GM19397 (cell line): ENCODE data around the gene EDAR.

Source experiments
- ATAC-seq: cut with Tn5 transposase; IDR thresholded peaks from one replicate; pipeline ENCODE4 v1.9.1; 2021; ENCODE audit warnings: mild to moderate bottlenecking, moderate library complexity; ENCODE audit not compliant: unreplicated experiment

The EDAR gene

DNA sequence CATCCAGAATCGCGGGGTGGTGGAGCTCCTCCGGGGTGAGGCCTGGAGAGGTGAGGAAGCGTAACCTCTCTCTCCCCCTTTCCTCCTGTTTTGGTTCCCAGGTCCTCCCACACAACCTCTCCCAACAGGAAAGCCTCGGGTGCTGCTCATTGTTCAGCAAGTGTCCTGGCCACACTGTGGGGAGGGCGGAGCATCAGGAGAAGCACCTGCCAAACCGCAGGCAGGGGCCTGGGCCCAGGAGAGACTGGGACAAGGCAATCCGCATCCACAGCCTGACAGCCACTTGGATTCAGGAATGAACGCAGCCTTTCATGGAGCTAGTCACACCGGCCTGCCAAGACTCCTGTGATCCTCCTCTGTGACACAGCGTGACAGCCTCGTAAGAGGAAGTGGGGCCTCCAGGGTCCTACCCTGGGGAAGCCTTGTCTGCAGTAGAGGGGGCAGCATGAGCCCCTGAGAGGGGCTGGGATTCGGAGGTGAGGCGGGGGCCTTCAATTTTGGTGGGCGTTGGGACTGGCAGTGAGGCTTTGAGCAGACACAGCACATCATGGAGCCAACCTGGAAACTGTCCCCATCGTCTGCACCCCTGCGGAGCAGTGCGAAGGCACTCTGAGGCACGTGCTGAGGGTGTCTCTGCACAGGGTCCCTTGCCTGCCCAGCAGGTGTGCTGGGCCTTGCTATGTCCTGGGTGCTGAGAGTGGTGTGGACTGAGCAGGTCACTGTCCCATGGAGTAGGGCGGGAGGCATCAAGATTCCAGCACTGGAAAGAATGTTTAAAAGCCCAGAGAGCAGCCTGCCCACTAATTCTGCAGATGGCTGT, 62.2 kb downstream of the EDAR start:
- no peak for ATAC-seq

DNA sequence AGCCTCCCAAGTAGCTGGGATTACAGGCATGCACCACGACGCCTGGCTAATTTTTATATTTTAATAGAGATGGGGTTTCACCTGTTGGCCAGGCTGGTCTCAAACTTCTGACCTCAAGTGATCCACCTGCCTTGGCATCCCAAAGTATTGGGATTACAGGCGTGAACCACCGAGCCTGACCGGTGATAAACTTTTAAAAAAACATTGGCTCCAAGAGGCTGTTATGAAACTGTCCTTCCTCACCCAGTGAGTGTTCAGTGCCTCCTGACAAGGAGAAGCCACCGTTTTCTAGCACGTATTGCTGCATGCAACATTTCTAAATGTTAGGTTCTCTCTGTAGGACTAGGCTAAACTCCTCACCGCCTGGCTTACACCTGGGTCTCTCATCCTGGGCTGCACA, 63.3 kb downstream of the EDAR start:
- no peak for ATAC-seq

DNA sequence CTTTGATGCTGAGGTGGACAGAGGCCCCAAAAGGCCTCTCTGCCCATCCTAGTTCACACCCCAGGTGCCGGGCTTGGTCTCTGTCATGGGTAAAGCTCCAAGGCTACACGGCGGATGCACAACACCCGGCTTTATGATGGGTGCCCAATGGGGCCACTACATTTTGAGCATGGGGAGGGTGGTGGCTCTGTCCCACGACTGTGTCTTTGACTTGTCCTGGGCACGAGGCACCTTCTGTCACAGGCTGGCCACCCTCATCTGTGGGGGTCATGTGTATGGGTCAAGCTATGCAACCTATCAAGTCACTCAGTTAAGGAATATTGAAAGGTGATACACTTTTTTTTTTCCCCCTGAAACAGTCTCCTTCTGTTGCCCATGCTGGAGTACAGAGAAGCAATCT, 63.7 kb downstream of the EDAR start:
- no peak for ATAC-seq

DNA sequence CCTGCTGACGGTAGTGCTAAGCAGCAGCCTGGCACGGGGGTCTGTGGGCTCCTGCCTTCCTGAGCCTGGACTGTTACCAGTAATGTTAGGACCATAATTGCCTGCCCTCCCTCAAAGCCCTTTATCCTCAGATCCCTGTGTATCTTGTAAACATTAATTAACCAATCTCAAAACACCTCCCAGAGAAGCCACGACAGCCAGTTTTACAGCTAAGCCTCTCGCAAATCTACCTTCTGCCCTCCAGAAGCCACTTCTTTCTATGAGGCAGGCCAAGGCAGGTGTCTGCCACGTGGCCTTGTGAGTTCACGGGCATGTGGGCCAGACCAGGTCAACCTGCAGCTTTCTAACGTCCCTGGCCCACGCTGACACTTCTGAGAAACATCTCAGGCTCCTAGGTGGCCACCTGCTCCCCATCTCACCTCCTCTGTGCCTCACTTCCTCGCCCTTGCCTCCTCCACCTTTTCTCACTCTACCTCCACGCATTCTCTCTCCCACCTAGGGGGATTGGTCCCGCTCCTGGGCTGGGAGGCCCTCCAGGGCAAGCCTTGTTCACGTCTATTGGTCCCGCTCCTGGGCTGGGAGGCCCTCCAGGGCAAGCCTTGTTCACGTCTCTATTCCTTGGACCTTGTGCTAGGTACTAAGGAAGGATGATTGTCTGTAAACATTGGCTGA, 64.3 kb downstream of the EDAR start:
- ATAC-seq: no peak

DNA sequence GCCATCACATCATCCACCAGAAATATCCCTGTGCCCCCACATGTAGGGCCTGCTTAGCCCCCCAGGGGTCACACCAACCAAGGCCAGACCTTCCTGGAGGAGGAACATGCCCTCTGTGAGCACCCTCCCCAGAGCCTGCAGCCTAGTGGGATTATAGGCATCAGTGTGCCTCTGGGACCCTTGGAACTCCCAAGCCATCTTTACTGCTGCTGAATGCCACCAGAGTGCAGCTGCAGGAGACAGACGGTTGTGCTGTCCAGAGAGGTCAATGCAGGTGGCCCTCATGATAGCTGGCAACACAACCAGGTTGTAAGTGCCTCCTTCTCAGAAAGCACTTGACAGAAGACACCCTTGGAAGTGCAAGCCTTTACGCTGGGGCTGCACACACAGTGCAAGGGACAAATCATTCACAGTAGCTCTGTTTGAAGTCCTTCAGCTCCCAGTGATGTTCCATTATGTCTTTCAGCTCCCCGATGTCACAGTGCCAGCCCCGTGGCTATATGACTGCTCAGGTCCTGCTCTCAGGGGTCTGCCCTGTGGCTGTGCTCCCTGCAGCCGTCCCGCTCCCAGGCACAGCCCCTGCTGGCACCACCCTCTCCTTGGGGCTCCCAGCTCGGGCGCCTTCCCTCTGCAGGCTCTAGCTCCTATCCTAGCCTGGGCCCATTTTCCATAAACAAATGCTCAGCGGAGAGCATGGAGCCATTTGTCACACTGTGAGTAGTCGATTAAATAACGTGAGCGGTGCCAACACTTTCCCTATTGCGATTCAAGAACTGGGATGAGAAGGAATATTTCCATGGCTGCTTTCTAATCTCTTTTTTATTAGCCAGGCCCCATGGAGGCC, 65.1 kb downstream of the EDAR start:
- no peak for ATAC-seq

DNA sequence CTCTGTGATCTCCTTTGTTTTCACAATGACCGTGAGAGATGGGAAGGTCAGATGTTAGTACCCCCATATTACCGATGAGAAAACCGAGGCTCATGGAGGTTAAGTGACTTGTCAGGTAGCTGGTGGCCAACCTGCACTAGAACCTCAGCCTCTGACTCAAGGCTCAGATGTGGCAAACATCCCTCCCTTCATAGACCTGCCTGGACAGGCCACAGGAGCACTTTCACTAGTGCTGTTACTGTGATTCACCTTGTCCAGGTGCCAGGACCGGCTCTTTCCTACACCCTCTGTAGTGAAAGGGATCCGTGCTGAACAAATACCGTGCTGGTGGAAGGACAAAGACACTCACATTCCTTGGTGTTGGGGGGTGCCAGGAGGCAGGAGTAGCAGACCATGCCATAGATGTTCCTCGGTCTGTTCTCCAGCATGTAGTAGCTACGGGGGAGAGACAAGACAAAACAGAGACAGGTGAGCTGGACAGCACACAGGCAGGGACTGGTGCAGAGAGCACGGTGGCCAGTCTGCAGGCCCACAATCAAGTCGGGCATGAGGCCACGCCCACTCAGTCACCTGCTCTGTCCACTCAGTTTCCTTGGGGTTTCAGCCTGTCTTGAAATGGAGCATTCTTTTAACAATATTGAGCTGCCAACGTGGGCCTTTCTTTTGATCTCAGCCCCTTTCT, 65.9 kb downstream of the EDAR start:
- ATAC-seq: no peak

DNA sequence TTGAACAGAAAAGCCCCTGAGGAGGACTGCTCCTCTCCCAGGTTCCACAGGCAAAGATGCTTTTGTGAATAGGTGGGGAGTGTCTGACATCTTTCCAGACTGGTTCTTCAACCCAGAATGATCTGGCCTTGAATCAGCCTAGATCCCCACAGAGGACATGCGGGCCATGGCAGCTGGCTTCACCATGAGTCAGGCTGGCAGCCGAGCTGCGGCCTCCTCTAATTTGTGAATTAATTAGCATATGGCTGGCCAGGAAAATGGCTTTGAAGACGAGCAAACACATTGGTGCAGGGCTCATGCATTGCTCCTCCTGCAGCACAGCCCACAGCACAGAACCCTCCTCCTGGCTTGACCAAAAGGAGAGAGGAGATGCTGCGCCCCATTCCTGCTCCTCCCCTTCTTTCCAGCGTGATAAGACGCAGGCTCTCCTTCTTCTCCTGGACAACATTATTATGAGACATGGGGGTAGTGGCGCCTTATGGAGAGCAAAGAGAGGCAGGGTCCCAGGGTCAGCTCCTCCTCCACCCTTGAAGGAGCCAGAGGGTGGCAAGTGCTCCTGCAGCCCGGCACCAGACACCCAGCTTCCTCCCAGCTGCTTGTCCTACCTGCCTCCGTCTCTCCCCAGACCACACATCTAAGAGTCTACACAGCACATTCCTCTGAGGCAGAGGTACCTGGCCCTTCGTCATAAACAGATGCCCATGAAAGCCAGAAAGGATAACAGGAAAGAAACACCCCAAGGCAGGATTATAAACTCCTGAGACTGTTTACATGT, 66.7 kb downstream of the EDAR start:
- no peak for ATAC-seq

DNA sequence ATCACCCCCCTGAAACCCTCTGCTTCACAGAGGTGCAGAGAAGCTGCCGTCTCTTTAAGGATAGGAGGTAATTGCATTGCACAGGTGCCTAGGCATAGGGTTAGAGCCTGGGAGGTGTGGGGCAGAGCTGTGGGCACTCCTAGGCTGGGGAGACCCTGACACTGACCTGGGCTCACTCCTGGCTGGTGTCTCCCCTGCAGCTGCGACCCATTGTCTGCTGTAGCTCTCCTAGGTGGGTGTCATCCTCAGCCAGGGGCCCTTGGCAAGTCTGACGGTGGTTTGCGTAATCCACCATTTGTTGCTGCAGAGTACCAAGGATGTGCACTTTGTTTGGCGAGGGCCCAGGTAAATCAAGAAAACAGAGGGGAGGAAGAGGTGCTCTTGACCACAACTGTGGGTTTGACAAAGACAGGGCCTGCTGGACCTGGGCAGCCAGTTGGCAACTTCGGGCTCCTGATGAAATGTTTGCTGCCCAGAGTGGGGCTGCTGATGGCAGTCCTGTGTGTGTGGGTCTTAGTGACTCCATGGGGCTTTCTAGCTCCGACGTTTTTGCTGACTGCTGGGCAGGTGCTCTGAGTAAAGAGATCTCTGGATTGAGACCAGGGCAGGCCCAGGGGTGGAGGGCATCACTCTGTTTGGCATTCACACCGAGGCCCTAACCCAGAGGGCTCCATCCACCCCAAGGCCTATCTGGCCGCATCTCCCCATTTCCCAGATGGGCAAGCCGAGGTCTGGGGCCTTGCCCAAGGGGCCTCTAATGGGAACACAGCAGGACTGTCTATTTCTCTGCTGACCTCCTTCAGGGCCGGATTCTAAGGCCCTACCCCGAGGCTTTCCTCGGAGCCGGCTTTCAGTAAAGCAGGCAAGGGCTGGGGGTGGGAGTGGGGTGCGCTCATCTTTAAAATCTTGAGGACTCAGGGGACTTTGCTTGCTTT, 67.7 kb downstream of the EDAR start:
- no peak for ATAC-seq

DNA sequence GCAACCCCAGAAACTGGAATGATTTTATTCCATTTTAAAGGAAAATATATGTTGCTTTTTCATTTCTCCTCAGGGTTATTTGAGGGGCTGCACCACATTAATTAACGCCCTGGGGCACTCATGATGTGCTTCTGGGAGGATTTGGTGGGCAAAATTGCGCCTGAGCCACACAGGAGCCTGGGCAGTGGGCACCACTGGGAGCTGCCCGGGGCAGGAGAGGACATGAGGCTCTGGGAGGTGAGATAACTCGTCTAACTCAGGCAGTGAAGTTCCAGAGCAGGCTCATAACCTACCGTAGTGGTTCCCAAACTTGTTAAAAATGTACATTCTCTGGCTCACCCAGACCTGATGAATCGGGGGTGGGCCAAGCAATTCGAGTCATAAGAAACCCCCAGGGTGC, 68.3 kb downstream of the EDAR start:
- no peak for ATAC-seq

DNA sequence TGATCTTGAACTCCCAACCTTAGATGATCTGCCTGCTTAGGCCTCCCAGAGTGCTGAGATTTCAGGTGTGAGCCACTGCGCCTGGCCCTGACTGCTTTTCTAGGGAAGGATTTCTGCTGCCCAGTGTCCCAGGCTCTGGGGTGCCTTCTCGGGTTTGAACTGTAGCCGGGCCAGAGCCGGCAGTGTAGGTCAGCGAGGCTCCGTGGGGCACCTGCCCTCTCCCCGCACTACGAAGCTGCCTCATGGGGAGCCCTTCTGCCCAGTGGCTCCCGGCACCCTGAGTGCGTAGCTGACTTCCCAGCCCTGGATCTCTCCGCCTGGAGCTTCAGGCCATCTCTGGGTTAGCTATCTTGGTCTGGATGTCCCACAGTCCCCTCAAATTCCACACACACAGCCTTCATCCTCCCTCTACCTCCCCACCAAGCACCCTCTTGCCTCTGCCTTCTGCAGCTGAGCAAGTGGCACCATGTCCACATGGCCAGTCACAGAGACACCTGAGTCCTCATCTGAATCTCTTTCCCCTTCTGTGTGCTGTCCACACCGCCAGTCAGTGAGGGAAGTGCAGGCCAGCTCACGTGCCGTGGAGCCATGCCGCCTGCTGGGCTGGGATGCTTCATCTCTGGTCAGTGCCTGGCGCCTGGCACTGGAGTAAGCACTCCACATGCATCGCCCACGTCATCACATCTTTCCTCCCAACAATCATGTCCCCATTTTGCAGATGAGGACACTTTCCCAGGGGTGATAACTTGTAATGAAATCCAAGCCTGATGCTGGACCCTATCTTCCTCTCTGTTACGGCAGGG, 69.2 kb downstream of the EDAR start:
- no peak for ATAC-seq

DNA sequence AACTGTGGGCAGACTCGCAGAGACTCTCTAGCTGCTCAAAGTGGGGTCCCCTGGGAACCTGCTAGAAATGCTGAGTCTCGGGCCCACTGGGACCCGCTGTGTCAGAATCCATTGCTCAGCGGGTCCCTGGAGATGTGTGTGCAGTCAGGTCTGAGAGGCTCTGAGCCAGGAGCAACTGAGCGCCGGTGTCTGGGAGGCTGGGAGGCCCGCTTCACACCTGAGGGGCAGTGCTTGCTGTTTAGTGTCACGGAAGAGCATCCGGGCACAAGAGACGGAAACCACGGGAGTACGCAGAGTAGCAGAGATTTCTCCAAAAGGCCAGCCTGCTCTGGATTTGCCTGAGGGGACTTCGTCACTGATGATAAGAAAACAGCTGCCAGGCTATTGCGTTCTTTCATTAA, 70.1 kb downstream of the EDAR start:
- ATAC-seq: no peak

DNA sequence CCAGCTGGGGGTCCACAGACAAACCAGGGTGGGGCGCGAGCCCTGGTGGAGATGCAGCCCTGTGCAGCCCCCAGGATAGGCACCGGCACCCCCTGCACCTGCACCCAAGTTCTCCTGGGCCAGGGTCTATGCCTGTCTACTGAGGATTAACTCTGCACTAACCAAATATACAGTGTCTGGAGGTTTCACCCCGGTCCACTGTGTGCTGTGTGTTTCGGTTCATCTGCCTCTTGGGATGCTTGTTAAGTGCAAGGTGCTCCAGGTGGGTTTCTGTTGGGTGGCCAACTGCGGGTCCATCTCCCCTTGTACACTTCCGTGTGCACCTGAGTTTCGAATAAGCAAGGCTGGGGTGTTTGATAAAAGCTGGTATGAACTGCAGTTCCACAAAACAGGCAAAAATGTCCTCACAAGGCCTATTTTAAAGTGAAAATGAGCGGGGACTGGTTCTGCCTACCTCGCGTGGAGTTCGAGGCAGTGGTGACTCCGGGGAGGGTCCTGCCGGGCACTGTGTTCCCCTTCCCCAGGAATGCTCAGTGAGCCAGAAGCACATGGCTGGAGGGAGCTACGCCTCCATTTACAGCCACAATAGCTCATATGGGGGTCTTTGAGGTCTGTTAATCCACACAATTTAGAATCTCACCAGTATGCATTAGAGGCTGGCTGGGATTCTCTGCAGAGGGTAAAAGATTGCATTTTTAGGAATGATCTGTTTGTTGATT, 70.7 kb downstream of the EDAR start:
- no peak for ATAC-seq

DNA sequence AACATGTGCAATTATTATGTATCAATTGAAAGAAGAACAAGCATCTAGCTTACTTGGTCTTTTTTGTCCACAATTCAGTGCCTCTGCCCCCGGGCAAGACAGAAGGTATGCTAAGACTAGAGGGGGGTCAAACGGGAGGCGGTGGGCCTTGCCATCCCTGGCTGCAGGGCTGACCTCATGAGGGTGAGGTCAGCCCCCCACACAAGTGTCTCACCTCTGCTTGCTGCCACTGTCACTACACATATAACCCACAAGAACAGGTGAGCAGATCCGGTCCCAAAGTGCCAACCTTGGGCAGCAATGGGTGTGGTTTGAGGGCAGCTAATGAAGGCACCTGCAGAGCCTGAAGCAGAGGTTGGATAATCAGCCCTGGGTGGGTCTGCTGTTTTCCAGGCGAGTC, 71.5 kb downstream of the EDAR start:
- ATAC-seq: no peak

DNA sequence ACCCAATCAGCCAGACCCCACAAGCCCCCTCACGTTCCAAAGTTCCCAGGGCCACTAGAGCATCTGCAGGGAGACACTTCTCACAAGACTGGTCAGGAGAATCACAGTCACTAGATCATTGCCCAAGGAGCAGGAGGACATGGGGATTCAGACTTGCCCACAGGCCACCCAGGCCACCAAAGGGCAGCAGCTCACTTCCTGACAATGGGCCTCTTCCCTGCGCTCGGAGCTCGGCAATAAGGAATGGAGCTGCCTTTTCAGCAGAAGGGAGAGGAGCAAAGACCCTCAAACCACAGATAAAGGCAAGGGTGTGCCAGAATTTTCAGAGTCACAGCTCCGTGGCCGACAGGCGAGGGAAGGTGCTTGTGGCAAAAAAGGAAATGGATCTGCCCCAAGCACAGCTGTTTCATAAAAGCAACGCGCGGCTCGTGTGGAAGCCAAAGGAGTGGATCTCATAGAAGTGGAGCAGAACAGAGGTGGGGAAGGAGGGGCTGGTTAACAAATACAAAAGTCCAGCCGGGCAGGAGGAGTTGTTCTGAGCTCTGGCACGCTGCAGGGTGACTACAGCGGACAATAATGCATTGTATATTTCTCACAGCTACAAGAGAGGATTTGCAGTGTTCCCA, 72.1 kb downstream of the EDAR start:
- no peak for ATAC-seq

DNA sequence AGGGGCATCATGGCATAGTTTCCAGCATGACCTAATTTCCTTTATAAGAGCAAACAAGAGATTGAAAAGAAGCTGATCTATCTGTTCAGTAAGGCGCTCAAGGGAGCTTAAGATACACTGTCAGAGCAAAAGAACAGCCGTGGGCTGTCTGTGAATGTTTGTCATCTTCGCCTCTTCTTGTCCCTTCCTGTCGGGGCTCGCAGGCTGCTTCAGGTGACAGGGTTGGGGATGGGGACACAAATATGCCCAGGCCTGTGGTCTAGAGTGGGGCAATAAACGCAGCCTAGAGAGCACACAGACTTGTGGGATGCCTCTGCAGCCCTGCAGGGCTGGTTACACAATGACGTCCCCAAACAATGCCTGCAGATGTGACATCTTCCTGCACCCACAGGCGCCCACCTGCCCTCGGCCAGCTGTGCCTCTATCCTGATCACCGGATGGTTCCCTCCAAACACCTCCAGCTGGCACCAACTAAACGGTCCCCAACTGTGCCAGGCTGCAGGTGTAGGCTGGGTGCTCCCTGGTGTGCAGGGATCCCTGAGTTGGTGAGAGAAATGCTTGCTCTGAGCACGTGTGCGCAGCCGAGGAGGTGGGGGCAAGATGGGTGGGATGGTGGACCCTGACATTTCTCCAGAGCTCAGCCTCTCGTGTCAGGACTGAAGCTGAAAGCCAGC, 72.8 kb downstream of the EDAR start:
- no peak for ATAC-seq

DNA sequence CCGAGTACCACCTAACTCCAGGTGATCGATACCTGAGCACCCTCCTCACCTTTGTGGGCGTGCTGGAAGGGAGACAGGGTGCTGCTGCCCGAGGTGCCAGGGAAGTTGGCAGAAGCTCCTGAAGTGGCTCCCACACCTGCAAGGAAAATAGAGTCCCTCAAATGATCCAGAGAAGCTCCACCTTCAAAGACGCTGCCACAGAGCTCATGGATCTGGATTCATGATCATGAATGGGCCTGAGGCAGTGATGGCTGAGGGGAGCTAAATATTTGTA, 76.5 kb downstream of the EDAR start:
- no peak for ATAC-seq
